Measurements from ENCODE around the gene GPR4.

DNA sequence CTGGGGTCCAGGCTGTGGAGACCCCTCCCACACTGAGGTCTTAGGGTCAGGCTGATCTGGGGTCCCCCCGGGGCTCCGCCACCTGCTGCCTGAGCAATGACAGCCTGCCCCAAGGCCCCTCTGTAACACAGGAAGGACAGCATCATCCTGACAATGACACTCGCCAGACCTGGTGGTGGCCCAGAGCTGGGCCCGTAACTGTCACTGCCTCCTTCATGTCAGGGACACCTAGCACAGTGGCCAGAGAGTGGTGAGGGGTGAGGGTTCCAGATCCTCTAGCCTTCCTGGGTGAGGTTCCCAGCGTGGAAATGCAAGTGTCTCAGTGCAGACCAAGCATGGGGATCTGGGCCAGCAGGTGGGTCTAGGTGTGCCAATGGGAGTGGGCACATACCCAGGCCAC is 45.2 kb downstream of the GPR4 start:
- TF ChIP-seq POLR2AphosphoS5 (IDR thresholded peaks at IDR 0.05; ENCODE audit: low read depth, low read length) (no peak), RFX5 (IDR thresholded peaks at IDR 0.05; ENCODE audit: low read length) (no peak), EP300 (IDR thresholded peaks at IDR 0.05; ENCODE audit: borderline replicate concordance in 1 of 2, low read depth in 1 of 2, low read length in 1 of 2) (no peak), GATA2 (CRISPR knock-in tag; IDR thresholded peaks at IDR 0.05) (no peak), NRF1 (IDR thresholded peaks at IDR 0.05; ENCODE audit: low read depth, low read length) (no peak), FOXM1 (IDR thresholded peaks at IDR 0.05; ENCODE audit: low read depth) (no peak), RAD21 (IDR thresholded peaks at IDR 0.05; ENCODE audit: low read length) (no peak), TCF12 (IDR thresholded peaks at IDR 0.05) (no peak)
- TF ChIP-seq, protein P1, sequence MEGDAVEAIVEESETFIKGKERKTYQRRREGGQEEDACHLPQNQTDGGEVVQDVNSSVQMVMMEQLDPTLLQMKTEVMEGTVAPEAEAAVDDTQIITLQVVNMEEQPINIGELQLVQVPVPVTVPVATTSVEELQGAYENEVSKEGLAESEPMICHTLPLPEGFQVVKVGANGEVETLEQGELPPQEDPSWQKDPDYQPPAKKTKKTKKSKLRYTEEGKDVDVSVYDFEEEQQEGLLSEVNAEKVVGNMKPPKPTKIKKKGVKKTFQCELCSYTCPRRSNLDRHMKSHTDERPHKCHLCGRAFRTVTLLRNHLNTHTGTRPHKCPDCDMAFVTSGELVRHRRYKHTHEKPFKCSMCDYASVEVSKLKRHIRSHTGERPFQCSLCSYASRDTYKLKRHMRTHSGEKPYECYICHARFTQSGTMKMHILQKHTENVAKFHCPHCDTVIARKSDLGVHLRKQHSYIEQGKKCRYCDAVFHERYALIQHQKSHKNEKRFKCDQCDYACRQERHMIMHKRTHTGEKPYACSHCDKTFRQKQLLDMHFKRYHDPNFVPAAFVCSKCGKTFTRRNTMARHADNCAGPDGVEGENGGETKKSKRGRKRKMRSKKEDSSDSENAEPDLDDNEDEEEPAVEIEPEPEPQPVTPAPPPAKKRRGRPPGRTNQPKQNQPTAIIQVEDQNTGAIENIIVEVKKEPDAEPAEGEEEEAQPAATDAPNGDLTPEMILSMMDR (IDR thresholded peaks at IDR 0.05) = no peak
- TF ChIP-seq, protein P2, sequence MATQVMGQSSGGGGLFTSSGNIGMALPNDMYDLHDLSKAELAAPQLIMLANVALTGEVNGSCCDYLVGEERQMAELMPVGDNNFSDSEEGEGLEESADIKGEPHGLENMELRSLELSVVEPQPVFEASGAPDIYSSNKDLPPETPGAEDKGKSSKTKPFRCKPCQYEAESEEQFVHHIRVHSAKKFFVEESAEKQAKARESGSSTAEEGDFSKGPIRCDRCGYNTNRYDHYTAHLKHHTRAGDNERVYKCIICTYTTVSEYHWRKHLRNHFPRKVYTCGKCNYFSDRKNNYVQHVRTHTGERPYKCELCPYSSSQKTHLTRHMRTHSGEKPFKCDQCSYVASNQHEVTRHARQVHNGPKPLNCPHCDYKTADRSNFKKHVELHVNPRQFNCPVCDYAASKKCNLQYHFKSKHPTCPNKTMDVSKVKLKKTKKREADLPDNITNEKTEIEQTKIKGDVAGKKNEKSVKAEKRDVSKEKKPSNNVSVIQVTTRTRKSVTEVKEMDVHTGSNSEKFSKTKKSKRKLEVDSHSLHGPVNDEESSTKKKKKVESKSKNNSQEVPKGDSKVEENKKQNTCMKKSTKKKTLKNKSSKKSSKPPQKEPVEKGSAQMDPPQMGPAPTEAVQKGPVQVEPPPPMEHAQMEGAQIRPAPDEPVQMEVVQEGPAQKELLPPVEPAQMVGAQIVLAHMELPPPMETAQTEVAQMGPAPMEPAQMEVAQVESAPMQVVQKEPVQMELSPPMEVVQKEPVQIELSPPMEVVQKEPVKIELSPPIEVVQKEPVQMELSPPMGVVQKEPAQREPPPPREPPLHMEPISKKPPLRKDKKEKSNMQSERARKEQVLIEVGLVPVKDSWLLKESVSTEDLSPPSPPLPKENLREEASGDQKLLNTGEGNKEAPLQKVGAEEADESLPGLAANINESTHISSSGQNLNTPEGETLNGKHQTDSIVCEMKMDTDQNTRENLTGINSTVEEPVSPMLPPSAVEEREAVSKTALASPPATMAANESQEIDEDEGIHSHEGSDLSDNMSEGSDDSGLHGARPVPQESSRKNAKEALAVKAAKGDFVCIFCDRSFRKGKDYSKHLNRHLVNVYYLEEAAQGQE (IDR thresholded peaks at IDR 0.05; ENCODE audit: low read depth, low read length) = no peak
